ENCODE data around the gene SPG21.

The SPG21 gene

DNA sequence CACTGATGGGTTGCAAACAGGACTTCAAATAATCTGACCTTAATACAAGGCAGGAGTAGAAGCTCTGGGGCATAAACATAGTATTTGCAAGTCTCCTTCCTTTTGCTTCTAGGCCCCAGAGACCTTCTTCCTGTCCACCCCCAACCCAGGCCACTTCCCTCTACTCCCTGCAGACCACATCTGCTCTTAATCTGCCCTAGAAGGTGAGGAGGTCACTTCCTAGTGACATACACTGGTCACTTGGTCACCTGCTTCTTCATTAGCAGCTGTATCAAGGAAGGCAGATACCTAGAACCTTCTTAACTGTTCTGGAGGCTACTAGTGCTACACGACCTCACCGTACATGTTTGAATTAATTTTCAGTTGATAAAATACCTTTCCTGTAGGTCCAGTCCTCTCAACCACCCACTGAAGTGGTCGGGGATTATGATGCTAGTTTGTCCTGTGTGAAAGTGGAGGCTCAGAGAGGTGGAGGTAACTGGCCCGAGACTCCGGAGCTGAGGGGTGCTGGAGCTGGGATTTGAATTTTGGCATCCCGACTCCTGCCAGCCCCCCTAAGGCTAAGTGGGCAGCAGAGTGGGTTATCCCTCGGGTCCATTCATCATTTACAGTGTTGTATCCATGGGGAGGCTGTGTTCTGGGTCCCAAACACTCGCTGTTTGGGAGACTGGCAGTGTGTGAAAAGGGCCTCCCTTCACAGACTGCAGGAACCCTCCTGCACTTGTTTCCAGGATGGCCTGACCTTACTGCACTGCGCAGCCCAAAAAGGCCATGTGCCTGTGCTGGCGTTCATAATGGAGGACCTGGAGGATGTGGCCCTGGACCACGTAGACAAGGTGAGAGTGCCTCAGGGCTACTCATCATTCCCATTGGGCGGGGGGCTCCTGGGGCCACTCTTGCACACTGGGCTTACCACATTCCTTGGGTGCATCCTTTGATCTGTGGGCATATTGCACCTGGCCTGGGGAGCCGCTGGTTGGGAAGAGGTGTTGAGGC, 64.1 kb downstream of the SPG21 start:
- DNase-seq (ENCODE audit: extremely low read depth, low read depth) = no peak
- TF ChIP-seq, protein P1, sequence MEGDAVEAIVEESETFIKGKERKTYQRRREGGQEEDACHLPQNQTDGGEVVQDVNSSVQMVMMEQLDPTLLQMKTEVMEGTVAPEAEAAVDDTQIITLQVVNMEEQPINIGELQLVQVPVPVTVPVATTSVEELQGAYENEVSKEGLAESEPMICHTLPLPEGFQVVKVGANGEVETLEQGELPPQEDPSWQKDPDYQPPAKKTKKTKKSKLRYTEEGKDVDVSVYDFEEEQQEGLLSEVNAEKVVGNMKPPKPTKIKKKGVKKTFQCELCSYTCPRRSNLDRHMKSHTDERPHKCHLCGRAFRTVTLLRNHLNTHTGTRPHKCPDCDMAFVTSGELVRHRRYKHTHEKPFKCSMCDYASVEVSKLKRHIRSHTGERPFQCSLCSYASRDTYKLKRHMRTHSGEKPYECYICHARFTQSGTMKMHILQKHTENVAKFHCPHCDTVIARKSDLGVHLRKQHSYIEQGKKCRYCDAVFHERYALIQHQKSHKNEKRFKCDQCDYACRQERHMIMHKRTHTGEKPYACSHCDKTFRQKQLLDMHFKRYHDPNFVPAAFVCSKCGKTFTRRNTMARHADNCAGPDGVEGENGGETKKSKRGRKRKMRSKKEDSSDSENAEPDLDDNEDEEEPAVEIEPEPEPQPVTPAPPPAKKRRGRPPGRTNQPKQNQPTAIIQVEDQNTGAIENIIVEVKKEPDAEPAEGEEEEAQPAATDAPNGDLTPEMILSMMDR (IDR thresholded peaks at IDR 0.05; ENCODE audit: low read depth, low read length) = no peak

DNA sequence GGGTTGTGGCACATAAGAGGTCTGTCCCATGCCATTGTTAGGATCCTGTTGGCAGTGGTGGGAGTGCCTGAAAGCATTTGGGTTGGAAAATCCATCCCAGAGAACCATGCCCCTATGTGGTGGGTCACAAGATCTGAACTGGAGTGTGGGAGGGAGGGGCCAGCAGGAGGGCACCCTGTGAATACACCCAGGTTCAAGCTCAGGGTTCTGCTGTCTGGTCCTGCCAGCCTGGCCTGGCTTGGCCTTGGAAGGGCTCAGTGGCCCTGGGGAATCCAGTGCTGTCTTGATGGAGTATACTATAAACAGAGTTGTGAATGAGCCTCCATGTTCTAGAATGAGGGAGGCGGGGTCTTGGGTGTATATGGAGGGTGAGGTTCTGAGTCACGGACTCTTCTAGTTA, 66.2 kb downstream of the SPG21 start:
- TF ChIP-seq, protein P1 (IDR thresholded peaks at IDR 0.05; ENCODE audit: low read depth, low read length) = no peak

DNA sequence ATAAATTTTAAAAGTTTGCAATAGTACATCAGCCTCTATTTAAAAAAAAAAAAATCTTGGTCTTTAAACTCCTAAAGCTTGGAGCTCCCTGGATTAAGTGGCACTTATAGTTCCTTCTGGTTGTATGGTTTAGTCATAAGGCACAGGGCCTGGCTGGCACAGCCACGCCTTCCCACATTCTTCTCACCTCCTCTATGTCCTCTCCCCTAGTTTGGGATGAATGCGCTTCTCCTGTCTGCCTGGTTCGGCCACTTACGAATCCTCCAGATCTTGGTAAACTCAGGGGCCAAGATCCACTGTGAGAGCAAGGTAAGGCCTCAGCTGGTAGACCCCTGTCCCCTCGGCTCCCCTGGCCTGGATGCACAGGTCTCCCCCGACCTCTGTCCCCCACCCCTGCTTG, 68.0 kb downstream of the SPG21 start:
- TF ChIP-seq, protein P1 (IDR thresholded peaks at IDR 0.05; ENCODE audit: low read depth, low read length) = no peak
- DNase-seq (ENCODE audit: extremely low read depth, low read depth) = no peak

More for the DNA sequence above, 66.2 kb downstream of the SPG21 start:
- DNase-seq (ENCODE audit: extremely low read depth, low read depth) = no peak

DNA sequence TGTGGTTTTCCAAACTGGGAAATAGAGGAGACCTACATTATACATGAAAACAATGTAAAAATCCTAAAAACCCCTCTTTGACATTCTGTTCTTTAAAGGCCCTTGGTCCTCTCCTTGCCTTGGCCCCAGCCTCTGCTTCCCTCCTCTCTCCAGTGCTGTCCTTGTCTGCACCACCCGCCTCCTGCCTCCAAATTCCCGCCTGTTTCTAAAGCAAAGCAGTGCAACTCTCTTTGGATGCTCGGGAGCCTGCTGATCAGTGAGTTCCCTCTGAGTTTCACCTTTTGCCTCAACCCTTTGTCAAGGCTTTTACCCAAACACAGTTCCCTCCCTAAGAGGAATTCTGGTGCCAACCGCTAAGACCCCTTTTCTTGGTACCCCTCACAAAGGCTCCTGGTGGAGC, 70.0 kb downstream of the SPG21 start:
- TF ChIP-seq, protein P1 (IDR thresholded peaks at IDR 0.05; ENCODE audit: low read depth, low read length) = no peak
- no peak for DNase-seq (ENCODE audit: extremely low read depth, low read depth)

DNA sequence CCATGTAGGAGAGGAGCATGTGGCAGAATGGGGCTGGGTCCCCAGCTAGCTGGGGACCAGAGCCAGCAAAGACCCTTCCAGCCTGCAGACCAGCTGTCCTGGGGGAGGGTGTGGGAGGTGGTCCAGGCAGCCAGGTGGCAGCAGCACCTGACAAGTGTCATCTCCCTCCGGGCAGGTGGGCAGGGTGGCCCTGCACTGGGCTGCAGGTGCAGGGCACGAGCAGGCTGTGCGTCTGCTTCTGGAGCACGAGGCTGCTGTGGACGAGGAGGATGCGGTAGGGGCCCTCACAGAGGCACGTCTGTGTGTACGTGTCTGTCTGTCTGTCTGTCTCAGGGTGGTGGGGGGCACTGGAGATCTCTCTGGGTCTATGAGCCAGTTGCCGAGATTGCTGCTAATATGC, 72.5 kb downstream of the SPG21 start:
- TF ChIP-seq, protein P1 (IDR thresholded peaks at IDR 0.05; ENCODE audit: low read depth, low read length) = no peak
- no peak for DNase-seq (ENCODE audit: extremely low read depth, low read depth)

DNA sequence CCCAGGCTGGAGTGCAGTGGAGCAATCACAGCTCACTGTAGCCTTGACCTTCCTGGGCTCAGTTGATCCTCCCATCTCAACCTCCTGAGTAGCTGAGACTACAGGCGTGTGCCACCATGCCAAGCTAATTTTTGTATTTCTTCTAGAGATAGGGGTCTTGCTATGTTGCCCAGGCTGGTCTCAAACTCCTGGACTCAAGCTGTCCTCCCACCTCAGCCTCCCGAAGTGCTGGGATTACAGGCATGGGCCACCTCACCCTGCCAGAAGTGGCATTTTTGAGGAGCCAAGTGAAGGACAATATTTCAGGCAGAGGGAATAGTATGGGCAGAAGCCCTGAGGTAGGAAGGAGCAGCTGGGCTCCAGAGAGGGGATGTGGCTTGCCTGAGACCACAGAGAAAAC, 73.3 kb downstream of the SPG21 start:
- no peak for DNase-seq (ENCODE audit: extremely low read depth, low read depth)
- TF ChIP-seq, protein P1 (IDR thresholded peaks at IDR 0.05; ENCODE audit: low read depth, low read length) = no peak

DNA sequence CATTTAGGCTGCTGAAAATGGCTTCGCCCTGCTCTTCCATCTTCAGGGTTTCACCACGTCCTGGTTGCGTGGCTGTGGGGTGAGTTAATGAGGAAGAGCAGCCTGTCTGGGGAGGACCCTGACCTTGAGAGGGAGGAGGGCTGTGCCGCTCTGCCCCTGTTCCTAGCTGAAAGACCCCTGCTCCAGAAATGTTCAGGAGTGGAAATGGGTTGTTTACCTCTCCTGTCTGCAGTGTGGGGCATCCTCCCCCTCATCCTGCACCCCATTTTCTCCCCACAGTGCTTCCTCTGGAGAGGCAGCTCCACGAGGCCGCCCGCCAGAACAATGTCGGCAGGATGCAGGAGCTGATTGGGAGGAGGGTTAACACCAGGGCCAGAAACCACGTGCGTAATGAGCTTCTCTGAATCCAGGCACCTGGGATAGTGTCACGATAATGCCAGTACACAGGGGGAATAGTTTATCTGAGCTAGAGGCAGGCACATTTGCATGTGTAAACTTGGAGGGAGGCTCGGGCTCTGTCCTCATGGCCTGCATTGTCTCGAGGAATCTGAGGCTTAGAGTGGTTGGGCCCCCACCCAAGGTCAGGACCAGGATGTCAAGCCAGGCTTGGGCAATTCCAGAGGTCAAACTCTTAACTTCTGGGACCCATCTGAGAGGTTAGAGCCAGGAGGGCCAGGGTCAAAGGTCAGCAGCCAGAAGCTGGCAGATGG, 74.0 kb downstream of the SPG21 start:
- no peak for DNase-seq (ENCODE audit: extremely low read depth, low read depth)
- TF ChIP-seq, protein P1 (IDR thresholded peaks at IDR 0.05; ENCODE audit: low read depth, low read length) = no peak

Data from AG09319 (cell line).